GDM1 (cell line): Measurements from ENCODE around the gene PTPN5.
"Not testable (repeated sequence)": the region's sequence is repeated elsewhere in the genome, so short reads cannot be mapped to it uniquely, and the experiment has no call there.

Experiments
- DNase-seq: peaks from one replicate; lab custom pipeline; 2025; lab: John Stamatoyannopoulos, UW

Gene PTPN5

GRCh38 chr11:18709414-18709813, 82.2 kb downstream of the PTPN5 start:
- no peak for DNase-seq

- DNase-seq = no peak
Observed at GRCh38 chr11:18707811-18708340, 83.7 kb downstream of the PTPN5 start.

- DNase-seq = no peak
Observed at GRCh38 chr11:18706330-18707243, 85.0 kb downstream of the PTPN5 start.

GRCh38 chr11:18705651-18706281, 85.8 kb downstream of the PTPN5 start:
- DNase-seq = no peak

GRCh38 chr11:18704698-18705097, 86.9 kb downstream of the PTPN5 start:
- no peak for DNase-seq

GRCh38 chr11:18704045-18704645, 87.5 kb downstream of the PTPN5 start:
- DNase-seq = no peak

GRCh38 chr11:18703001-18703763, 88.4 kb downstream of the PTPN5 start:
- no peak for DNase-seq

- DNase-seq = no peak
Observed at GRCh38 chr11:18701614-18702216, 89.9 kb downstream of the PTPN5 start.

- no peak for DNase-seq
Observed at GRCh38 chr11:18700872-18701271, 90.7 kb downstream of the PTPN5 start.

- DNase-seq = no peak
Observed at GRCh38 chr11:18700375-18700774, 91.2 kb downstream of the PTPN5 start.

- DNase-seq = no peak
Observed at GRCh38 chr11:18699848-18700261, 91.7 kb downstream of the PTPN5 start.

GRCh38 chr11:18699269-18699596, 92.4 kb downstream of the PTPN5 start:
- no peak for DNase-seq

- DNase-seq = peak; percentile 77
Observed at GRCh38 chr11:18698341-18699268, 93.0 kb downstream of the PTPN5 start, which contains the start of gene TMEM86A. Gene TMEM86A (plus strand): TSS chr11:18698779. CDS start chr11:18698887, 108 bp downstream.

GRCh38 chr11:18697576-18697975, 94.0 kb downstream of the PTPN5 start:
- DNase-seq = no peak

GRCh38 chr11:18696638-18697225, 94.9 kb downstream of the PTPN5 start:
- no peak for DNase-seq

GRCh38 chr11:18692941-18693760, 98.4 kb downstream of the PTPN5 start:
- no peak for DNase-seq

GRCh38 chr11:18691467-18692140, 100.0 kb downstream of the PTPN5 start:
- DNase-seq = not testable (repeated sequence)

GRCh38 chr11:18684267-18684666, 107.3 kb downstream of the PTPN5 start:
- DNase-seq = no peak
